ENCODE data around the gene AP3D1. TPM values are rescaled to one million over a fixed set of nuclear protein-coding genes. Genes with fewer than 3 reads are reported as not detected.
A peak's percentile ranks its signal among the peaks of the same experiment; 100 is the strongest.

Gene AP3D1
- total and polyA plus RNA-seq, 7 experiments from 2014 or later: 12.3 to 106 (median 78.3) TPM

GRCh38 chr19:2076526-2076944, 74.8 kb downstream of the AP3D1 start:
- H3K4me1 ChIP-seq (ENCODE audit: control insufficient read depth in 2 of 2, insufficient read depth in 2 of 2, low read length in 2 of 2): peaks cover 20 to 23% of the 10 kb centered on the region in 2 donors
- intact Hi-C loops (cut with micrococcal nuclease): no loop called here
- no peaks in the 10 kb centered on the region for H3K9me3 ChIP-seq (ENCODE audit: control insufficient read depth in 2 of 3, low read length in 3 of 3)
- peak overlapping the region; percentile 7 for H3K27ac ChIP-seq (ENCODE audit: low read depth, low read length)
- DNase-seq (no peak), ATAC-seq (no peak)
- no peaks in the 10 kb centered on the region for H3K27me3 Mint-ChIP-seq
- peaks cover 0 to 8% (median 0%) of the 10 kb centered on the region in 11 donors for H3K9me3 Mint-ChIP-seq
- peaks cover 7 to 82% (median 29%) of the 10 kb centered on the region in 3 experiments for H3K36me3 ChIP-seq (ENCODE audit: control insufficient read depth in 2 of 3, insufficient read depth in 3 of 3, low read length in 3 of 3)
- ChIA-PET POLR2A (interaction anchor here (0.6 to 1.3 kb wide), 3 partner anchors 14 to 50 kb away, joined by 3 to 5 read pairs (median 3); no protein-coding TSS in a partner anchor), CTCF (no interaction called here)
- H3K36me3 Mint-ChIP-seq: peaks cover 4 to 32% (median 12%) of the 10 kb centered on the region in 5 donors
- H3K4me1 Mint-ChIP-seq: peaks cover 18 to 61% (median 36%) of the 10 kb centered on the region in 7 donors
- H3K4me3 Mint-ChIP-seq: no peak overlapping the region
- H3K27me3 ChIP-seq (ENCODE audit: control insufficient read depth in 2 of 2, insufficient read depth in 2 of 2, low read length in 2 of 2): no peaks in the 10 kb centered on the region
- H3K27ac Mint-ChIP-seq: peak overlapping the region in 3 of 9 donors; percentile 38 to 77 (median 61)
- H3K4me3 ChIP-seq (ENCODE audit: low read length): no peak overlapping the region

GRCh38 chr19:2072757-2073551, 78.4 kb downstream of the AP3D1 start:
- ChIA-PET POLR2A (interaction anchor here (1.3 to 1.4 kb wide), 2 partner anchors 10 kb away, joined by 4 to 5 read pairs; no protein-coding TSS in a partner anchor), CTCF (no interaction called here)
- intact Hi-C loops (cut with micrococcal nuclease): no loop called here
- Mint-ChIP-seq H3K27me3 (no peaks in the 10 kb centered on the region), H3K4me3 (peak overlapping the region in 2 of 10 donors; percentile 10 to 34), H3K36me3 (peaks cover 9 to 27% (median 11%) of the 10 kb centered on the region in 5 donors), H3K4me1 (peaks cover 13 to 45% (median 22%) of the 10 kb centered on the region in 7 donors), H3K9me3 (peaks cover 0 to 2% (median 0%) of the 10 kb centered on the region in 11 donors), H3K27ac (peak overlapping the region in 8 of 9 donors; percentile 60 to 84 (median 78))
- no peak for ATAC-seq
- Histone ChIP-seq H3K27ac (ENCODE audit: low read depth, low read length) (no peak overlapping the region), H3K4me3 (ENCODE audit: low read length) (no peak overlapping the region), H3K27me3 (ENCODE audit: control insufficient read depth in 2 of 2, insufficient read depth in 2 of 2, low read length in 2 of 2) (no peaks in the 10 kb centered on the region), H3K4me1 (ENCODE audit: control insufficient read depth in 2 of 2, insufficient read depth in 2 of 2, low read length in 2 of 2) (peaks cover 0 to 10% of the 10 kb centered on the region in 2 donors), H3K9me3 (ENCODE audit: control insufficient read depth in 2 of 3, low read length in 3 of 3) (no peaks in the 10 kb centered on the region), H3K36me3 (ENCODE audit: control insufficient read depth in 2 of 3, insufficient read depth in 3 of 3, low read length in 3 of 3) (peaks cover 7 to 69% (median 20%) of the 10 kb centered on the region in 3 experiments)
- no peak for DNase-seq

GRCh38 chr19:2070986-2071673, 80.2 kb downstream of the AP3D1 start:
- intact Hi-C loops (cut with micrococcal nuclease): no loop called here
- ATAC-seq: no peak
- H3K4me1 Mint-ChIP-seq: peaks cover 13 to 42% (median 22%) of the 10 kb centered on the region in 7 donors
- peak overlapping the region; percentile 30 to 88 (median 82) for H3K27ac Mint-ChIP-seq
- ChIA-PET CTCF (interaction anchor here (0.6 to 1.3 kb wide), 3 partner anchors 11 to 54 kb away, joined by 3 to 4 read pairs (median 4); no protein-coding TSS in a partner anchor), POLR2A (interaction anchor here (1.6 kb wide), 1 partner anchor 22 kb away, joined by 3 read pairs; no protein-coding TSS in a partner anchor)
- Histone ChIP-seq H3K4me3 (ENCODE audit: low read length) (no peak overlapping the region), H3K9me3 (ENCODE audit: control insufficient read depth in 2 of 3, low read length in 3 of 3) (no peaks in the 10 kb centered on the region), H3K36me3 (ENCODE audit: control insufficient read depth in 2 of 3, insufficient read depth in 3 of 3, low read length in 3 of 3) (peaks cover 7 to 50% (median 11%) of the 10 kb centered on the region in 3 experiments), H3K27ac (ENCODE audit: low read depth, low read length) (peak overlapping the region; percentile 53), H3K4me1 (ENCODE audit: control insufficient read depth in 2 of 2, insufficient read depth in 2 of 2, low read length in 2 of 2) (peaks cover 0 to 10% of the 10 kb centered on the region in 2 donors), H3K27me3 (ENCODE audit: control insufficient read depth in 2 of 2, insufficient read depth in 2 of 2, low read length in 2 of 2) (no peaks in the 10 kb centered on the region)
- no peaks in the 10 kb centered on the region for H3K27me3 Mint-ChIP-seq
- peaks cover 0 to 2% (median 0%) of the 10 kb centered on the region in 11 donors for H3K9me3 Mint-ChIP-seq
- DNase-seq: no peak
- peak overlapping the region in 1 of 10 donors; percentile 39 for H3K4me3 Mint-ChIP-seq
- peaks cover 9 to 27% (median 11%) of the 10 kb centered on the region in 5 donors for H3K36me3 Mint-ChIP-seq

GRCh38 chr19:2070436-2070827, 80.9 kb downstream of the AP3D1 start:
- POLR2A ChIA-PET: interaction anchor here (0.6 to 2.4 kb wide), 8 partner anchors 13 to 271 kb away, joined by 3 to 13 read pairs (median 6); no protein-coding TSS in a partner anchor
- H3K4me1 ChIP-seq (ENCODE audit: control insufficient read depth in 2 of 2, insufficient read depth in 2 of 2, low read length in 2 of 2): peaks cover 0 to 10% of the 10 kb centered on the region in 2 donors
- CTCF ChIA-PET: interaction anchor here (0.6 to 2.2 kb wide), 7 partner anchors 17 to 143 kb away, joined by 3 to 10 read pairs (median 6); partner anchors contain the start of gene MOB3A

GRCh38 chr19:2064788-2065524, 86.4 kb downstream of the AP3D1 start:
- H3K27ac ChIP-seq (ENCODE audit: low read depth, low read length): no peak overlapping the region
- POLR2A ChIA-PET: interaction anchor here (2.3 kb wide), 1 partner anchor 19 kb away, joined by 7 read pairs; no protein-coding TSS in a partner anchor
- peaks cover 0 to 2% (median 0%) of the 10 kb centered on the region in 5 donors for H3K36me3 Mint-ChIP-seq

More at GRCh38 chr19:2070436-2070827, 80.9 kb downstream of the AP3D1 start:
- Mint-ChIP-seq H3K4me1 (peaks cover 13 to 38% (median 22%) of the 10 kb centered on the region in 7 donors), H3K4me3 (no peak overlapping the region), H3K27ac (peak overlapping the region in 6 of 9 donors; percentile 59 to 88 (median 80)), H3K36me3 (peaks cover 9 to 27% (median 11%) of the 10 kb centered on the region in 5 donors), H3K9me3 (peaks cover 0 to 2% (median 0%) of the 10 kb centered on the region in 11 donors), H3K27me3 (no peaks in the 10 kb centered on the region)
- H3K27ac ChIP-seq (ENCODE audit: low read depth, low read length): peak overlapping the region; percentile 53
- intact Hi-C loops (cut with micrococcal nuclease): no loop called here
- H3K27me3 ChIP-seq (ENCODE audit: control insufficient read depth in 2 of 2, insufficient read depth in 2 of 2, low read length in 2 of 2): no peaks in the 10 kb centered on the region
- peaks cover 7 to 43% (median 8%) of the 10 kb centered on the region in 3 experiments for H3K36me3 ChIP-seq (ENCODE audit: control insufficient read depth in 2 of 3, insufficient read depth in 3 of 3, low read length in 3 of 3)
- H3K9me3 ChIP-seq (ENCODE audit: control insufficient read depth in 2 of 3, low read length in 3 of 3): no peaks in the 10 kb centered on the region
- ATAC-seq (no peak), DNase-seq (no peak)
- H3K4me3 ChIP-seq (ENCODE audit: low read length): no peak overlapping the region

More at GRCh38 chr19:2064788-2065524, 86.4 kb downstream of the AP3D1 start:
- Mint-ChIP-seq H3K27me3 (no peaks in the 10 kb centered on the region), H3K9me3 (peaks cover 0 to 4% (median 0%) of the 10 kb centered on the region in 11 donors), H3K4me3 (no peak overlapping the region), H3K27ac (peak overlapping the region in 7 of 9 donors; percentile 33 to 71 (median 61)), H3K4me1 (peaks cover 18 to 47% (median 25%) of the 10 kb centered on the region in 7 donors)
- no peak overlapping the region for H3K4me3 ChIP-seq (ENCODE audit: low read length)
- H3K36me3 ChIP-seq (ENCODE audit: control insufficient read depth in 2 of 3, insufficient read depth in 3 of 3, low read length in 3 of 3): no peaks in the 10 kb centered on the region
- DNase-seq (no peak), ATAC-seq (no peak)
- intact Hi-C loops (cut with micrococcal nuclease): loop anchor here in 1 of 2 donors (5.0 kb wide), 1 partner anchor 203 kb away; the partner anchor contains the start of gene KLF16
- H3K9me3 ChIP-seq (ENCODE audit: control insufficient read depth in 2 of 3, low read length in 3 of 3): no peaks in the 10 kb centered on the region
- H3K4me1 ChIP-seq (ENCODE audit: control insufficient read depth in 2 of 2, insufficient read depth in 2 of 2, low read length in 2 of 2): peaks cover 16 to 27% of the 10 kb centered on the region in 2 donors
- no peaks in the 10 kb centered on the region for H3K27me3 ChIP-seq (ENCODE audit: control insufficient read depth in 2 of 2, insufficient read depth in 2 of 2, low read length in 2 of 2)
- CTCF ChIA-PET: no interaction called here
